LNCaP clone FGC (cell line): Measurements from ENCODE around the gene NCOA1.

Experiments
- DNase-seq: peaks from one replicate; pipeline ENCODE4 v3.0.0-alpha.2; 2011; ENCODE audit warnings: low read depth
- H3K4me3 ChIP-seq: 2 replicates; pipeline ENCODE4 v1.5.1; 2011; ENCODE audit warnings: mild to moderate bottlenecking, low read depth, low read length, control low read depth
- TF ChIP-seq, protein P1 (sequence below): IDR thresholded peaks from 2 replicates; pipeline ENCODE4 v1.5.1; 2012; ENCODE audit warnings: mild to moderate bottlenecking; ENCODE audit not compliant: control insufficient read depth, insufficient read depth; ENCODE audit errors: extremely low read depth

Gene NCOA1

DNA sequence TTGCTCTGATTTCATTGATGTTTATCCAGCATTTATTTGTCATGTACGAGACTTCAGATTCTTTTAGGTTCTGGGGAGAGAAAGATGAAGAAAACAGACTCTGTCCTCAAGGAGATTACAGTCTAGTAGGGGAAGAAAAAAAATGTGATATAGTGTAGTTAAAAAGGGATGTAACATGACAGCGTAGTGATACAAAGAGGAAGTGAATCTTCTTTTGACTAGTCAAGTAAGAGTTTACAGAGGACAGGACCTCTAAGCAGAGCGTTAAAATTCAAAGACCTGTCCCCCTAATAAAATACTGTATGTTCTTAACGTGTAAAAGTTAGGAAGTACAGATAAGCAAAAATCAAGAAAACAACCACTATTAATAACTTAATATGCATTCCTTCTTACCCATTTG lies 47.7 kb downstream of the NCOA1 start:
- no peak overlapping the region for H3K4me3 ChIP-seq
- TF ChIP-seq, protein P1, sequence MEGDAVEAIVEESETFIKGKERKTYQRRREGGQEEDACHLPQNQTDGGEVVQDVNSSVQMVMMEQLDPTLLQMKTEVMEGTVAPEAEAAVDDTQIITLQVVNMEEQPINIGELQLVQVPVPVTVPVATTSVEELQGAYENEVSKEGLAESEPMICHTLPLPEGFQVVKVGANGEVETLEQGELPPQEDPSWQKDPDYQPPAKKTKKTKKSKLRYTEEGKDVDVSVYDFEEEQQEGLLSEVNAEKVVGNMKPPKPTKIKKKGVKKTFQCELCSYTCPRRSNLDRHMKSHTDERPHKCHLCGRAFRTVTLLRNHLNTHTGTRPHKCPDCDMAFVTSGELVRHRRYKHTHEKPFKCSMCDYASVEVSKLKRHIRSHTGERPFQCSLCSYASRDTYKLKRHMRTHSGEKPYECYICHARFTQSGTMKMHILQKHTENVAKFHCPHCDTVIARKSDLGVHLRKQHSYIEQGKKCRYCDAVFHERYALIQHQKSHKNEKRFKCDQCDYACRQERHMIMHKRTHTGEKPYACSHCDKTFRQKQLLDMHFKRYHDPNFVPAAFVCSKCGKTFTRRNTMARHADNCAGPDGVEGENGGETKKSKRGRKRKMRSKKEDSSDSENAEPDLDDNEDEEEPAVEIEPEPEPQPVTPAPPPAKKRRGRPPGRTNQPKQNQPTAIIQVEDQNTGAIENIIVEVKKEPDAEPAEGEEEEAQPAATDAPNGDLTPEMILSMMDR: no peak
- no peak for DNase-seq

DNA sequence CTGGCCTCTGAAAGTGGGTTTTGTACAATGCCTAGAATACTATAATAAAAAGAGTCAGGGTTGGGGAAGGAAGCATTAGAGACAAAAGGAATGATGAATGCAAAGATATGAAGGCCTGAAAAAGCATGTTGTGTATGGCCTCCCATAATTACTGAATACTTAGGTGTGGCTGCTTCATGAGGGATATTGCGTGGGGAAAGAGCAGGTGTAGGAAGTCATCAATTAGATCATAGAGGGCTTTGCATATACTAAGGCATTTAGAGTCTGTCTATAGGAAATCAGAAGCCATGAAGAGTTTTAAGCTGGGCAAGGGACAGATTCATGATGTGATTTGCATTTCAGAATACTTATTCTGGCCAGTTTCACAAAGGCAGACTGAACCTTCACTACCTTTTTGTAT lies 48.2 kb downstream of the NCOA1 start:
- no peak overlapping the region for H3K4me3 ChIP-seq
- TF ChIP-seq, protein P1: no peak
- no peak for DNase-seq

DNA sequence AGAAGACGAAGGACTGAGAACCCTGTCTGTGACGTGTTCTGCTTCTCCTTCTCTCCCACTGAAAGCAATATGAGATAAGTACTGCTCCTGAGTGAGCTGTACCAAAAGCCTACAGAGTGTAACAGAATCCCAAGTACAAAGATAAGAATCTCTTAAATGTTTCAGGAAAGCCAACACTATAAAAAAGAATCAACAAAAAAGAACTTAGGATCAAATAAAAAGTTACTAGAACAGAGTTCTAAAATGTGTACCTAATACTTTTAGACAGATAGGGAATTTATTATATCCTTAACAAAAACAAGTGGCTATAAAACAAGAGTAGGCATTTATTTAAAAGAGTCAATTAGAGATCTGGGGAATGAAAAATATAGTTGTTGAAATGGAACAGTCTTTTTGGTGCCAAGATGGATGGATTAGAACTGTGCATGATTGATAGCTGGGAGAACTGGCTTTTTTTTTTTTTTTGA lies 49.0 kb downstream of the NCOA1 start:
- peak; percentile 92 for DNase-seq
- TF ChIP-seq, protein P1: no peak

DNA sequence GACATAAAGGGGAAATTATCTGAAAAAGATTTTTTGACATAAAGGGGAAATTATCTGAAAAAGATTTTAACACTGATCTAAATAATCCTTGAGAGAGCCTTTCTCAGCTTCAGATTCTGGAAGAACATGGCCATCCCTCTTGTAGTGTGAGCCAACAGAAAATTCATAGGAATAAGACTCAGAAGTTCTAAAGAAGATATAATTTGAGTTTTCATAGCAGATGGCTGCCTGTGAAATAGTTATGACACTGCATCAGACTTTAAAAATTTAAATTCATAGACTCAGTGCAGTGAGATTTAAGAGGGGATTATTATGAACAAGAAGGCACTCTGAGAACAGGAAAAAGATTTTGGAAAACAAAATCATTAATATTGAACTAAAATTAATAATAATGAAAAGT lies 50.6 kb downstream of the NCOA1 start:
- DNase-seq: no peak
- H3K4me3 ChIP-seq: no peak overlapping the region
- TF ChIP-seq, protein P1: no peak

More for the DNA sequence above, 49.0 kb downstream of the NCOA1 start:
- H3K4me3 ChIP-seq: no peak overlapping the region

DNA sequence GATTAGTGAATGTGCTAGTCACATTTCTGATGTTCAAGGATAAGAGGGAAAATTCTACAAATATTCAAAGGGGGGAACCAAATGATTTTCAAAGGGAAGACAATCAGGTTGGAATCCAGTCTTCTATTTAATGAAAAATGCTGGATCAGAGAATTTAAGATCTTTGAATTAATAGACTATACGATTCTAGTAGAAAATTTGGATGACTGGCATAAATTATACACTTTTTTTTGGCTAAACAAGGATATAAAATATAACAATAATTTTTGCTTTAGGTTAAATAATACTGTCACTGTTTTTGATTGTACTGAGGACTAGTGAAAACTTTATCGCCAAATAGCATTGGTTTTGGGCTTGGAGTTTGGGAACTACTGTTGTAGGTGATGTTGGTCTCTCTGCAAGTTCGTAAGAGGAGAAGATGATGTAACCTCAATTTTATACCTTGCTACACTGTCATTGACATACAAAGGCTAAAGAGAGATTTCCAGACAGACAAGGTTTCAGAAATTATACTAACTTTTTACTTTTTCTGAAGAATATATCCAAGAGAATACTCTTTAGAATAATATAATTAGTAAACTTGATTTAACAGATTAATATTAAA lies 51.3 kb downstream of the NCOA1 start:
- TF ChIP-seq, protein P1: no peak
- no peak for DNase-seq
- no peak overlapping the region for H3K4me3 ChIP-seq

DNA sequence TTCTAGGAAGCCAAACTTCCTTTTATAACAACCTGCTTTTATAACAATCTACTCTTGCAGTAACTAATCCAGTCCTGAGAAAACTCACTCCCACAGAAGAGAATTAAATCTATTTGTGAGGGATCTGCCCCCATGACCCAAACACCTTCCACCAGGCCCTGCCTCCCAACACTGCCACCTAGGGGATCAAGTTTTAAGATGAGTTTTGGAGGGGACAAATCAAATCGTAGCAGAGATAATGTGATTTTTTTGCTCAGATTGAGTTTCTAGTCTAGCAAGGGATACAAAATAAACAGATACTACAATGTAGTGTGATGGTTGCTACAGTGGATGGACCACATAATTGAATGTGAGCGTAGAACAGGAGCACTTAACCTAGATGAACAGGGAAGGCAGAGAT lies 52.2 kb downstream of the NCOA1 start:
- no peak for DNase-seq
- TF ChIP-seq, protein P1: no peak
- no peak overlapping the region for H3K4me3 ChIP-seq
